Ovary (tissue), 3 donors: ENCODE data around the gene PRXL2C.

Experiments
- CTCF ChIP-seq, 3 donors: fragments of 450-650 bp in 2 of 3; fragments of 200-600 bp in 1 of 3; IDR thresholded peaks; one replicate each; pipeline versions ENCODE4 v1.5.1 to v1.8.0; 2016 to 2022; ENCODE audit warnings: antibody characterized with exemption in 3 of 3, mild to moderate bottlenecking in 1 of 3
- EP300 ChIP-seq: sonication (generic); formaldehyde crosslinking; IDR thresholded peaks from one replicate; pipeline ENCODE4 v1.6.1; 2017; ENCODE audit warnings: antibody characterized with exemption
- POLR2A ChIP-seq: fragments of 450-650 bp; IDR thresholded peaks from one replicate; pipeline ENCODE4 v1.6.1; 2017; ENCODE audit warnings: antibody characterized with exemption, mild to moderate bottlenecking, moderate library complexity
- donor health status: DM: no; HTN: no; CAD: no.

- TF ChIP-seq POLR2A (no peak), CTCF (IDR thresholded peaks at IDR 0.05) (no peak), EP300 (no peak)
Observed at GRCh38 chr9:96617439-96618185, 37.5 kb downstream of the PRXL2C start.
